ENCODE data around the gene CXCL14.

GRCh38 chr5:135574493-135574892 is 4.3 kb downstream of the CXCL14 start:
- TF ChIP-seq TAF1 (IDR thresholded peaks at IDR 0.05; ENCODE audit: borderline replicate concordance, low read depth, low read length) (no peak), JUND (IDR thresholded peaks at IDR 0.05) (no peak), EZH2phosphoT487 (IDR thresholded peaks at IDR 0.05; ENCODE audit: borderline replicate concordance, low read depth) (no peak)
